K562 (cell line): ENCODE results near the gene BTF3L4. TPM values are rescaled to one million over a fixed set of nuclear protein-coding genes. Genes with fewer than 3 reads are reported as not detected.

Source experiments
- ASH1L ChIP-seq: fragments of 450-650 bp; IDR thresholded peaks from 2 replicates; pipeline ENCODE4 v1.6.1; 2018; ENCODE audit warnings: borderline replicate concordance, mild to moderate bottlenecking, low read depth; ENCODE audit not compliant: partially characterized antibody
- CBX5 ChIP-seq: IDR thresholded peaks from 2 replicates; pipeline ENCODE4 v1.6.1; 2014; ENCODE audit warnings: low read depth, borderline replicate concordance
- CLOCK ChIP-seq: fragments of 250-450 bp; sonication (Bioruptor Pico); IDR thresholded peaks from 2 replicates; pipeline ENCODE4 v1.4.0; 2020; ENCODE audit warnings: mild to moderate bottlenecking, moderate library complexity, borderline replicate concordance
- EP300 ChIP-seq: IDR thresholded peaks from 2 replicates; pipeline ENCODE4 v1.6.1; 2012; ENCODE audit warnings: low read length, improper control_type of control experiment
- FIP1L1 ChIP-seq: fragments of 200-400 bp; formaldehyde crosslinking; IDR thresholded peaks from 2 replicates; pipeline ENCODE4 v1.6.1; 2018; ENCODE audit warnings: mild to moderate bottlenecking, low read depth, low read length; ENCODE audit not compliant: poor library complexity, severe bottlenecking
- GATAD2B ChIP-seq: fragments of 450-650 bp; IDR thresholded peaks from 2 replicates; pipeline ENCODE4 v1.6.1; 2017; ENCODE audit warnings: mild to moderate bottlenecking, borderline replicate concordance
- HNRNPK ChIP-seq: fragments of 200-400 bp; formaldehyde crosslinking; IDR thresholded peaks from one replicate; pipeline ENCODE4 v1.6.1; 2018; ENCODE audit warnings: mild to moderate bottlenecking, low read depth, low read length; ENCODE audit not compliant: poor library complexity, severe bottlenecking
- IFI16 ChIP-seq: fragments of 250-450 bp; sonication (Bioruptor Pico); IDR thresholded peaks from 2 replicates; pipeline ENCODE4 v2.1.2; 2022; ENCODE audit warnings: mild to moderate bottlenecking, inconsistent platforms
- MBD2 ChIP-seq: sonication (generic); IDR thresholded peaks from 2 replicates; pipeline ENCODE4 v1.6.1; 2016; ENCODE audit warnings: low read depth, borderline replicate concordance
- MIER1 ChIP-seq: fragments of 450-650 bp; IDR thresholded peaks from 2 replicates; pipeline ENCODE4 v1.6.1; 2016; ENCODE audit warnings: antibody characterized with exemption, mild to moderate bottlenecking, low read depth
- NFYB ChIP-seq: IDR thresholded peaks from 2 replicates; pipeline ENCODE4 v1.6.1; 2011; ENCODE audit warnings: mild to moderate bottlenecking, moderate library complexity; ENCODE audit not compliant: insufficient read length; ENCODE audit errors: extremely low read depth
- NR2C2 ChIP-seq, 2 experiments: fragments of 200-800 bp in 1 of 2; sonication (Bioruptor generic) in 1 of 2; sonication (generic) in 1 of 2; formaldehyde crosslinking in 1 of 2; IDR thresholded peaks; 2 replicates each; pipeline versions ENCODE4 v1.6.1 to v1.8.0; 2016 to 2022; ENCODE audit warnings: mild to moderate bottlenecking in 1 of 2, missing compliant biosample characterization in 1 of 2, missing genetic modification characterization in 1 of 2, missing genetic modification reagents in 1 of 2
- POLR2G ChIP-seq: fragments of 200-400 bp; formaldehyde crosslinking; IDR thresholded peaks from 2 replicates; pipeline ENCODE4 v1.6.1; 2017; ENCODE audit warnings: low read depth, mild to moderate bottlenecking, antibody characterized with exemption, low read length, moderate library complexity
- ZC3H4 ChIP-seq: sonication (generic); formaldehyde crosslinking; IDR thresholded peaks from 2 replicates; pipeline ENCODE4 v1.9.0; 2021; ENCODE audit warnings: missing genetic modification reagents, borderline replicate concordance
- polyA plus RNA-seq, 8 experiments: library from polyadenylated mRNA; depleted of rRNA in 4 of 8; stranded (reverse) in 5 of 8; unstranded in 3 of 8; fragments of >200 nt; fragmentation: Nextera tagmentation in 2 of 8; fragmentation: Illumina TruSeq in 1 of 8; extraction: Ambion mirVana in 2 of 8; extraction: Trizol in 1 of 8; gene quantifications; 2 replicates each; pipeline versions ENCODE4 v1.2.1 to v1.2.3, GENCODE V29; 2011 to 2014; ENCODE audit warnings: inconsistent platforms in 1 of 8, missing spikeins in 1 of 8
- total RNA-seq, 7 experiments: library from RNA; depleted of rRNA in 6 of 7; stranded (reverse); fragments of >200 nt in 6 of 7; fragmentation: Illumina TruSeq in 2 of 7; extraction: Trizol in 2 of 7; gene quantifications; 2 replicates each; pipeline versions ENCODE4 v1.2.1 to v1.2.3, GENCODE V29; 2011 to 2021; ENCODE audit warnings: low replicate concordance in 1 of 7
- TF ChIP-seq, protein P1 (sequence below), 2 experiments: IDR thresholded peaks; 2 replicates each; pipeline ENCODE4 v1.6.1; 2012; ENCODE audit warnings: improper control_type of control experiment in 2 of 2, low read depth in 2 of 2, low read length in 2 of 2, borderline replicate concordance in 1 of 2

The BTF3L4 gene
- total and polyA plus RNA-seq, 9 of the 15 experiments (the other 6 are each of a cell fraction or from before 2014, with no cell fraction given), result 40.1 to 106 (median 88.8) TPM

GRCh38 chr1:52033190-52034049 is 22.7 kb upstream of the BTF3L4 start, which contains the start of gene KTI12 (continued):
- TF ChIP-seq CLOCK (CRISPR knock-in tag), result no peak
- no peak for TF ChIP-seq ZC3H4 (CRISPR knock-in tag)
- TF ChIP-seq GATAD2B, result peak; percentile 94
- TF ChIP-seq CBX5, result no peak
- TF ChIP-seq POLR2G, result peak; percentile 91
- peak; percentile 84 for TF ChIP-seq NR2C2 (CRISPR knock-in tag; IDR thresholded peaks at IDR 0.05)
- peak; percentile 96 for TF ChIP-seq NR2C2 (tag; IDR thresholded peaks at IDR 0.05)
- TF ChIP-seq ASH1L, result peak; percentile 73
- no peak for TF ChIP-seq NFYB
- no peak for TF ChIP-seq HNRNPK
- TF ChIP-seq MBD2, result peak; percentile 49; the same call in 1 of the 2 replicates
- TF ChIP-seq, protein P1, sequence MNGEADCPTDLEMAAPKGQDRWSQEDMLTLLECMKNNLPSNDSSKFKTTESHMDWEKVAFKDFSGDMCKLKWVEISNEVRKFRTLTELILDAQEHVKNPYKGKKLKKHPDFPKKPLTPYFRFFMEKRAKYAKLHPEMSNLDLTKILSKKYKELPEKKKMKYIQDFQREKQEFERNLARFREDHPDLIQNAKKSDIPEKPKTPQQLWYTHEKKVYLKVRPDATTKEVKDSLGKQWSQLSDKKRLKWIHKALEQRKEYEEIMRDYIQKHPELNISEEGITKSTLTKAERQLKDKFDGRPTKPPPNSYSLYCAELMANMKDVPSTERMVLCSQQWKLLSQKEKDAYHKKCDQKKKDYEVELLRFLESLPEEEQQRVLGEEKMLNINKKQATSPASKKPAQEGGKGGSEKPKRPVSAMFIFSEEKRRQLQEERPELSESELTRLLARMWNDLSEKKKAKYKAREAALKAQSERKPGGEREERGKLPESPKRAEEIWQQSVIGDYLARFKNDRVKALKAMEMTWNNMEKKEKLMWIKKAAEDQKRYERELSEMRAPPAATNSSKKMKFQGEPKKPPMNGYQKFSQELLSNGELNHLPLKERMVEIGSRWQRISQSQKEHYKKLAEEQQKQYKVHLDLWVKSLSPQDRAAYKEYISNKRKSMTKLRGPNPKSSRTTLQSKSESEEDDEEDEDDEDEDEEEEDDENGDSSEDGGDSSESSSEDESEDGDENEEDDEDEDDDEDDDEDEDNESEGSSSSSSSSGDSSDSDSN (IDR thresholded peaks at IDR 0.05; ENCODE audit: borderline replicate concordance in 1 of 2, low read depth in 2 of 2, low read length in 2 of 2), result peak; percentile 21 to 67; a peak in 2 of 4 replicates
- TF ChIP-seq MIER1, result no peak
- TF ChIP-seq EP300, result peak; percentile 43
- TF ChIP-seq FIP1L1, result peak; percentile 85
- TF ChIP-seq IFI16 (CRISPR knock-in tag), result no peak
